ENCODE measurements around the gene DHX34. TPM values are rescaled to one million over a fixed set of nuclear protein-coding genes. Genes with fewer than 3 reads are reported as not detected.

DHX34 gene
- total and polyA plus RNA-seq, 9 of the 15 experiments (the other 6 are each of a cell fraction or from before 2014, with no cell fraction given), result 0.36 to 42.0 (median 15.0) TPM

DNA sequence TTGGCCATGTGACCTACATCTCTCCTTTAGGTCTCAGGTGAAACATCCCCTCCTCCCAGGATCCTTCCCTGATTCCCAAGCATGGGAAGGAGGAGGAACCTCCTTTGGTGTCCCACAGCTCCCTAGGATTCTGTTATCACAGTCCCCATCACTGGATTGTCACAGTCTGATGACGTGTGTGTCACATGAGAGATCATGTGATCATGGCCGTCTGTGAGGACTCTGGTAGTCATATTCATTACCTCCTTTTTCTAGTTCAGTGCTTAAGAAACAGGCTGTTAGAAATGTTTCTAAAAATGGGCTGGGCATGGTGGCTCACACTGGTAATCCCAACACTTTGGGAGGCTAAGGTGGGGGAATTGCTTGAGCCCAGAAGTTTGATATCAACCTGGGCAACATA is 3.0 kb downstream of the DHX34 start (continued):
- TF ChIP-seq, protein P1, sequence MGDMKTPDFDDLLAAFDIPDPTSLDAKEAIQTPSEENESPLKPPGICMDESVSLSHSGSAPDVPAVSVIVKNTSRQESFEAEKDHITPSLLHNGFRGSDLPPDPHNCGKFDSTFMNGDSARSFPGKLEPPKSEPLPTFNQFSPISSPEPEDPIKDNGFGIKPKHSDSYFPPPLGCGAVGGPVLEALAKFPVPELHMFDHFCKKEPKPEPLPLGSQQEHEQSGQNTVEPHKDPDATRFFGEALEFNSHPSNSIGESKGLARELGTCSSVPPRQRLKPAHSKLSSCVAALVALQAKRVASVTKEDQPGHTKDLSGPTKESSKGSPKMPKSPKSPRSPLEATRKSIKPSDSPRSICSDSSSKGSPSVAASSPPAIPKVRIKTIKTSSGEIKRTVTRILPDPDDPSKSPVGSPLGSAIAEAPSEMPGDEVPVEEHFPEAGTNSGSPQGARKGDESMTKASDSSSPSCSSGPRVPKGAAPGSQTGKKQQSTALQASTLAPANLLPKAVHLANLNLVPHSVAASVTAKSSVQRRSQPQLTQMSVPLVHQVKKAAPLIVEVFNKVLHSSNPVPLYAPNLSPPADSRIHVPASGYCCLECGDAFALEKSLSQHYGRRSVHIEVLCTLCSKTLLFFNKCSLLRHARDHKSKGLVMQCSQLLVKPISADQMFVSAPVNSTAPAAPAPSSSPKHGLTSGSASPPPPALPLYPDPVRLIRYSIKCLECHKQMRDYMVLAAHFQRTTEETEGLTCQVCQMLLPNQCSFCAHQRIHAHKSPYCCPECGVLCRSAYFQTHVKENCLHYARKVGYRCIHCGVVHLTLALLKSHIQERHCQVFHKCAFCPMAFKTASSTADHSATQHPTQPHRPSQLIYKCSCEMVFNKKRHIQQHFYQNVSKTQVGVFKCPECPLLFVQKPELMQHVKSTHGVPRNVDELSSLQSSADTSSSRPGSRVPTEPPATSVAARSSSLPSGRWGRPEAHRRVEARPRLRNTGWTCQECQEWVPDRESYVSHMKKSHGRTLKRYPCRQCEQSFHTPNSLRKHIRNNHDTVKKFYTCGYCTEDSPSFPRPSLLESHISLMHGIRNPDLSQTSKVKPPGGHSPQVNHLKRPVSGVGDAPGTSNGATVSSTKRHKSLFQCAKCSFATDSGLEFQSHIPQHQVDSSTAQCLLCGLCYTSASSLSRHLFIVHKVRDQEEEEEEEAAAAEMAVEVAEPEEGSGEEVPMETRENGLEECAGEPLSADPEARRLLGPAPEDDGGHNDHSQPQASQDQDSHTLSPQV (IDR thresholded peaks at IDR 0.05), result 0 out of 2 replicates have a peak, but pooled peaks have one; percentile 12
- TF ChIP-seq DIDO1 (tag; IDR thresholded peaks at IDR 0.05; ENCODE audit: low read depth), result peak; percentile 78
- TF ChIP-seq CBFA2T2 (conservative IDR thresholded peaks at IDR 0.05), result peak; percentile 84
- TF ChIP-seq, protein P2, sequence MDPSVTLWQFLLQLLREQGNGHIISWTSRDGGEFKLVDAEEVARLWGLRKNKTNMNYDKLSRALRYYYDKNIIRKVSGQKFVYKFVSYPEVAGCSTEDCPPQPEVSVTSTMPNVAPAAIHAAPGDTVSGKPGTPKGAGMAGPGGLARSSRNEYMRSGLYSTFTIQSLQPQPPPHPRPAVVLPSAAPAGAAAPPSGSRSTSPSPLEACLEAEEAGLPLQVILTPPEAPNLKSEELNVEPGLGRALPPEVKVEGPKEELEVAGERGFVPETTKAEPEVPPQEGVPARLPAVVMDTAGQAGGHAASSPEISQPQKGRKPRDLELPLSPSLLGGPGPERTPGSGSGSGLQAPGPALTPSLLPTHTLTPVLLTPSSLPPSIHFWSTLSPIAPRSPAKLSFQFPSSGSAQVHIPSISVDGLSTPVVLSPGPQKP (CRISPR knock-in tag; IDR thresholded peaks at IDR 0.05), result no peak
- TF ChIP-seq, protein P3, sequence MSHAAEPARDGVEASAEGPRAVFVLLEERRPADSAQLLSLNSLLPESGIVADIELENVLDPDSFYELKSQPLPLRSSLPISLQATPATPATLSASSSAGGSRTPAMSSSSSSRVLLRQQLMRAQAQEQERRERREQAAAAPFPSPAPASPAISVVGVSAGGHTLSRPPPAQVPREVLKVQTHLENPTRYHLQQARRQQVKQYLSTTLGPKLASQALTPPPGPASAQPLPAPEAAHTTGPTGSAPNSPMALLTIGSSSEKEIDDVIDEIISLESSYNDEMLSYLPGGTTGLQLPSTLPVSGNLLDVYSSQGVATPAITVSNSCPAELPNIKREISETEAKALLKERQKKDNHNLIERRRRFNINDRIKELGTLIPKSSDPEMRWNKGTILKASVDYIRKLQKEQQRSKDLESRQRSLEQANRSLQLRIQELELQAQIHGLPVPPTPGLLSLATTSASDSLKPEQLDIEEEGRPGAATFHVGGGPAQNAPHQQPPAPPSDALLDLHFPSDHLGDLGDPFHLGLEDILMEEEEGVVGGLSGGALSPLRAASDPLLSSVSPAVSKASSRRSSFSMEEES (CRISPR knock-in tag; IDR thresholded peaks at IDR 0.05), result peak; percentile 93
- TF ChIP-seq EP300 (IDR thresholded peaks at IDR 0.05; ENCODE audit: low read length), result peak; percentile 27; the same call in 1 of the 2 replicates
- TF ChIP-seq, protein P4, sequence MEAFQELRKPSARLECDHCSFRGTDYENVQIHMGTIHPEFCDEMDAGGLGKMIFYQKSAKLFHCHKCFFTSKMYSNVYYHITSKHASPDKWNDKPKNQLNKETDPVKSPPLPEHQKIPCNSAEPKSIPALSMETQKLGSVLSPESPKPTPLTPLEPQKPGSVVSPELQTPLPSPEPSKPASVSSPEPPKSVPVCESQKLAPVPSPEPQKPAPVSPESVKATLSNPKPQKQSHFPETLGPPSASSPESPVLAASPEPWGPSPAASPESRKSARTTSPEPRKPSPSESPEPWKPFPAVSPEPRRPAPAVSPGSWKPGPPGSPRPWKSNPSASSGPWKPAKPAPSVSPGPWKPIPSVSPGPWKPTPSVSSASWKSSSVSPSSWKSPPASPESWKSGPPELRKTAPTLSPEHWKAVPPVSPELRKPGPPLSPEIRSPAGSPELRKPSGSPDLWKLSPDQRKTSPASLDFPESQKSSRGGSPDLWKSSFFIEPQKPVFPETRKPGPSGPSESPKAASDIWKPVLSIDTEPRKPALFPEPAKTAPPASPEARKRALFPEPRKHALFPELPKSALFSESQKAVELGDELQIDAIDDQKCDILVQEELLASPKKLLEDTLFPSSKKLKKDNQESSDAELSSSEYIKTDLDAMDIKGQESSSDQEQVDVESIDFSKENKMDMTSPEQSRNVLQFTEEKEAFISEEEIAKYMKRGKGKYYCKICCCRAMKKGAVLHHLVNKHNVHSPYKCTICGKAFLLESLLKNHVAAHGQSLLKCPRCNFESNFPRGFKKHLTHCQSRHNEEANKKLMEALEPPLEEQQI (IDR thresholded peaks at IDR 0.05), result peak; percentile 40; the same call in 1 of the 2 replicates
- TF ChIP-seq ARNT (IDR thresholded peaks at IDR 0.05), result 0 out of 4 replicates have a peak, but pooled peaks of 1 of the 2 experiments have one; percentile 18
